ENCODE measurements around the gene SCARB1. TPM values are rescaled to one million over a fixed set of nuclear protein-coding genes. Genes with fewer than 3 reads are reported as not detected.
A peak's percentile ranks its signal among the peaks of the same experiment; 100 is the strongest.

The SCARB1 gene
- total RNA-seq, 1 experiment from 2014 or later = 31.3 TPM

DNA sequence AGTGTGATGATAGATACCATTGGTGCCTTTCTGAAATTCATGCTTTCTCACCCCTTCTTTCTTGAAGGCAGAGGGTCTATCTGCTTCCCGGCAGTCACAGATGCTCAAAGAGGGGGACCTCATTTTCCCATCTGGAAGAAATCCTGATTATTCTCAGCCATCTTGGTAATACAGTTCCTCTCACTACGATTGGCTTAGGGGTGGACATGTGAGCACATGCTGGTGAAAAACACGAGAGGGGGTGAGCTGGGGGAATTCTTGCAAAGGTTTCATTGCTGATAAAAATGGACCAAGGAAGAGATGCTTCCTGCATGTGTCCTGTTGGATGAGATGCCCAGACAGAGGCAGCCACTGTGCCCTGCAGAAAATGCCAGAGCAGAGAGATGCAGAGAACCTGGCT, 13.8 kb upstream of the SCARB1 start:
- DNase-seq = no peak
- Histone ChIP-seq H3K79me1 (ENCODE audit: insufficient read depth, low read depth, low read length, poor library complexity, severe bottlenecking) (no peaks in the 10 kb centered on the region), H2BK12ac (ENCODE audit: insufficient read length, low read depth, low read length) (no peak overlapping the region), H2BK20ac (ENCODE audit: low read depth, low read length, poor library complexity, severe bottlenecking) (no peak overlapping the region), H3K4me2 (ENCODE audit: insufficient read depth, insufficient read length, low read length) (no peak overlapping the region), H2BK15ac (ENCODE audit: low read depth, low read length) (no peak overlapping the region), H4K5ac (ENCODE audit: insufficient read length, low read depth, low read length) (no peak overlapping the region), H3K9ac (ENCODE audit: extremely low read depth, insufficient read length, low read length) (no peak overlapping the region), H3K23ac (ENCODE audit: insufficient read length, low read depth, low read length) (no peak overlapping the region), H3K56ac (ENCODE audit: insufficient read length, low read depth, low read length) (no peak overlapping the region), H3K18ac (ENCODE audit: insufficient read length, low read depth, low read length) (no peak overlapping the region), H3K23me2 (ENCODE audit: insufficient read length, low read depth, low read length, poor library complexity, severe bottlenecking) (no peaks in the 10 kb centered on the region), H3T11ph (ENCODE audit: low read length) (no peak overlapping the region), H2BK120ac (ENCODE audit: low read depth, low read length, poor library complexity, severe bottlenecking) (no peak overlapping the region), H3K79me2 (ENCODE audit: insufficient read depth, low read length) (no peaks in the 10 kb centered on the region), H4K91ac (ENCODE audit: insufficient read length, low read depth, low read length) (no peak overlapping the region), H3K14ac (ENCODE audit: insufficient read depth, low read length) (no peak overlapping the region), H3K4ac (ENCODE audit: low read depth, low read length) (no peak overlapping the region), H3K4me1 (ENCODE audit: insufficient read depth, low read length) (no peaks in the 10 kb centered on the region), H2AK5ac (ENCODE audit: insufficient read length, low read length) (no peak overlapping the region), H2BK5ac (ENCODE audit: insufficient read length, low read length) (no peak overlapping the region), H3K27ac (ENCODE audit: insufficient read length, low read depth, low read length) (no peak overlapping the region), H3K27me3 (ENCODE audit: insufficient read depth, low read length) (no peaks in the 10 kb centered on the region), H2AFZ (ENCODE audit: low read length) (no peak overlapping the region), H4K20me1 (ENCODE audit: control insufficient read depth, insufficient read depth, insufficient read length) (no peaks in the 10 kb centered on the region), H3K9me3 (ENCODE audit: control insufficient read depth, low read depth, low read length) (no peaks in the 10 kb centered on the region), H4K8ac (replicated peaks; ENCODE audit: insufficient read length, low read depth, low read length) (no peak overlapping the region)
- Mint-ChIP-seq H3K9me3 (no peaks in the 10 kb centered on the region), H3K27ac (peak overlapping the region in 1 of 3 experiments; percentile 30; a peak in 1 of 7 replicates), H3K4me1 (peaks cover 0 to 3% of the 10 kb centered on the region in 2 experiments; a peak in 1 of 4 replicates), H3K4me3 (no peak overlapping the region), H3K27me3 (ENCODE audit: low read depth) (peaks cover 3% of the 10 kb centered on the region), H3K36me3 (ENCODE audit: insufficient read depth in 1 of 3, low read depth in 3 of 3) (no peaks in the 10 kb centered on the region)
- TF ChIP-seq, protein P1, sequence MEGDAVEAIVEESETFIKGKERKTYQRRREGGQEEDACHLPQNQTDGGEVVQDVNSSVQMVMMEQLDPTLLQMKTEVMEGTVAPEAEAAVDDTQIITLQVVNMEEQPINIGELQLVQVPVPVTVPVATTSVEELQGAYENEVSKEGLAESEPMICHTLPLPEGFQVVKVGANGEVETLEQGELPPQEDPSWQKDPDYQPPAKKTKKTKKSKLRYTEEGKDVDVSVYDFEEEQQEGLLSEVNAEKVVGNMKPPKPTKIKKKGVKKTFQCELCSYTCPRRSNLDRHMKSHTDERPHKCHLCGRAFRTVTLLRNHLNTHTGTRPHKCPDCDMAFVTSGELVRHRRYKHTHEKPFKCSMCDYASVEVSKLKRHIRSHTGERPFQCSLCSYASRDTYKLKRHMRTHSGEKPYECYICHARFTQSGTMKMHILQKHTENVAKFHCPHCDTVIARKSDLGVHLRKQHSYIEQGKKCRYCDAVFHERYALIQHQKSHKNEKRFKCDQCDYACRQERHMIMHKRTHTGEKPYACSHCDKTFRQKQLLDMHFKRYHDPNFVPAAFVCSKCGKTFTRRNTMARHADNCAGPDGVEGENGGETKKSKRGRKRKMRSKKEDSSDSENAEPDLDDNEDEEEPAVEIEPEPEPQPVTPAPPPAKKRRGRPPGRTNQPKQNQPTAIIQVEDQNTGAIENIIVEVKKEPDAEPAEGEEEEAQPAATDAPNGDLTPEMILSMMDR (conservative IDR thresholded peaks at IDR 0.05) = no peak
- WGBS (ENCODE audit: extremely low coverage, insufficient read length, low lambda C conversion rate) = no CpG with 5 or more reads among the region's 3 CpGs
